Measurements from ENCODE around the gene KCNJ10.

The KCNJ10 gene

GRCh38 chr1:159986093-159986492, 83.9 kb downstream of the KCNJ10 start:
- Histone ChIP-seq H3K27ac (no peak overlapping the region), H3K36me3 (replicated peaks) (no peaks in the 10 kb centered on the region), H3K4me3 (ENCODE audit: low read depth, low read length) (no peak overlapping the region), H3K27me3 (replicated peaks) (peaks cover 4% of the 10 kb centered on the region)
- TF ChIP-seq CTCF (IDR thresholded peaks at IDR 0.05; ENCODE audit: low read depth, low read length, missing control alignments): no peak
- DNase-seq: no peak
- in situ Hi-C loops (cut with HindIII; ENCODE audit: low pct_ligation_motif_present, low sequenced_read_pairs): no loop called here

GRCh38 chr1:159985473-159985872, 84.5 kb downstream of the KCNJ10 start:
- no peak for DNase-seq
- TF ChIP-seq CTCF (IDR thresholded peaks at IDR 0.05; ENCODE audit: low read depth, low read length, missing control alignments): no peak
- Histone ChIP-seq H3K27me3 (replicated peaks) (peaks cover 4% of the 10 kb centered on the region), H3K4me3 (ENCODE audit: low read depth, low read length) (no peak overlapping the region), H3K36me3 (replicated peaks) (no peaks in the 10 kb centered on the region), H3K27ac (no peak overlapping the region)
- in situ Hi-C loops (cut with HindIII; ENCODE audit: low pct_ligation_motif_present, low sequenced_read_pairs): no loop called here

- Histone ChIP-seq H3K27ac (no peak overlapping the region), H3K27me3 (replicated peaks) (peaks cover 7% of the 10 kb centered on the region), H3K4me3 (ENCODE audit: low read depth, low read length) (no peak overlapping the region), H3K36me3 (replicated peaks) (no peaks in the 10 kb centered on the region)
- in situ Hi-C loops (cut with HindIII; ENCODE audit: low pct_ligation_motif_present, low sequenced_read_pairs): no loop called here
- TF ChIP-seq CTCF (IDR thresholded peaks at IDR 0.05; ENCODE audit: low read depth, low read length, missing control alignments): no peak
- no peak for DNase-seq
Measured at GRCh38 chr1:159983681-159984080, 86.3 kb downstream of the KCNJ10 start.

GRCh38 chr1:159982280-159982679, 87.7 kb downstream of the KCNJ10 start:
- Histone ChIP-seq H3K36me3 (replicated peaks) (no peaks in the 10 kb centered on the region), H3K4me3 (ENCODE audit: low read depth, low read length) (no peak overlapping the region), H3K27me3 (replicated peaks) (peaks cover 7% of the 10 kb centered on the region), H3K27ac (no peak overlapping the region)
- in situ Hi-C loops (cut with HindIII; ENCODE audit: low pct_ligation_motif_present, low sequenced_read_pairs): no loop called here
- no peak for TF ChIP-seq CTCF (IDR thresholded peaks at IDR 0.05; ENCODE audit: low read depth, low read length, missing control alignments)
- DNase-seq: no peak

GRCh38 chr1:159981351-159982055, 88.5 kb downstream of the KCNJ10 start:
- Histone ChIP-seq H3K4me3 (ENCODE audit: low read depth, low read length) (no peak overlapping the region), H3K27ac (no peak overlapping the region), H3K27me3 (replicated peaks) (peaks cover 5% of the 10 kb centered on the region), H3K36me3 (replicated peaks) (no peaks in the 10 kb centered on the region)
- no peak for TF ChIP-seq CTCF (IDR thresholded peaks at IDR 0.05; ENCODE audit: low read depth, low read length, missing control alignments)
- DNase-seq: no peak
- in situ Hi-C loops (cut with HindIII; ENCODE audit: low pct_ligation_motif_present, low sequenced_read_pairs): no loop called here

GRCh38 chr1:159980786-159981185, 89.2 kb downstream of the KCNJ10 start:
- in situ Hi-C loops (cut with HindIII; ENCODE audit: low pct_ligation_motif_present, low sequenced_read_pairs): no loop called here
- no peak for TF ChIP-seq CTCF (IDR thresholded peaks at IDR 0.05; ENCODE audit: low read depth, low read length, missing control alignments)
- no peaks in the 10 kb centered on the region for H3K36me3 ChIP-seq (replicated peaks)
- H3K4me3 ChIP-seq (ENCODE audit: low read depth, low read length): no peak overlapping the region
- no peak overlapping the region for H3K27ac ChIP-seq
- no peak for DNase-seq
- peaks cover 7% of the 10 kb centered on the region for H3K27me3 ChIP-seq (replicated peaks)
